NCI-H2227 treated with DMSO at 0.1 percent for 48 hours (cell line): ENCODE measurements around the gene SCFD2.
A peak's percentile ranks its signal among the peaks of the same experiment; 100 is the strongest.
"Not testable (repeated sequence)": the region's sequence is repeated elsewhere in the genome, so short reads cannot be mapped to it uniquely, and the experiment has no call there.

Experiments used
- DNase-seq: peaks from one replicate; lab custom pipeline; 2025; lab: John Stamatoyannopoulos, UW

SCFD2 gene

GRCh38 chr4:53238352-53238751, 127.5 kb downstream of the SCFD2 start:
- DNase-seq = not testable (repeated sequence)

GRCh38 chr4:53237811-53238210, 128.1 kb downstream of the SCFD2 start:
- DNase-seq = not testable (repeated sequence)

GRCh38 chr4:53236624-53237023, 129.2 kb downstream of the SCFD2 start:
- DNase-seq = not testable (repeated sequence)

- no peak for DNase-seq
Measured at GRCh38 chr4:53235547-53235946, 130.3 kb downstream of the SCFD2 start.

GRCh38 chr4:53234669-53235068, 131.2 kb downstream of the SCFD2 start:
- no peak for DNase-seq

- DNase-seq = no peak
Measured at GRCh38 chr4:53234111-53234510, 131.8 kb downstream of the SCFD2 start.

- DNase-seq = no peak
Measured at GRCh38 chr4:53233114-53233795, 132.6 kb downstream of the SCFD2 start.

GRCh38 chr4:53232371-53232770, 133.5 kb downstream of the SCFD2 start:
- DNase-seq = no peak

GRCh38 chr4:53228036-53228435, 137.8 kb downstream of the SCFD2 start:
- no peak for DNase-seq

GRCh38 chr4:53227451-53227850, 138.4 kb downstream of the SCFD2 start:
- DNase-seq = no peak

- no peak for DNase-seq
Measured at GRCh38 chr4:53221832-53222480, 143.9 kb downstream of the SCFD2 start.

GRCh38 chr4:53219148-53219547, 146.7 kb downstream of the SCFD2 start:
- DNase-seq = not testable (repeated sequence)

- DNase-seq = no peak
Measured at GRCh38 chr4:53208753-53209152, 157.1 kb downstream of the SCFD2 start.

GRCh38 chr4:53205970-53206369, 159.9 kb downstream of the SCFD2 start:
- DNase-seq = no peak

GRCh38 chr4:53199356-53199755, 166.5 kb downstream of the SCFD2 start:
- no peak for DNase-seq

- DNase-seq = no peak
Measured at GRCh38 chr4:53197772-53198142, 168.1 kb downstream of the SCFD2 start.

GRCh38 chr4:53196882-53197771, 168.7 kb downstream of the SCFD2 start:
- DNase-seq = peak; percentile 49

- no peak for DNase-seq
Measured at GRCh38 chr4:53195815-53196661, 169.8 kb downstream of the SCFD2 start.

- no peak for DNase-seq
Measured at GRCh38 chr4:53194727-53195126, 171.1 kb downstream of the SCFD2 start.

GRCh38 chr4:53193111-53193510, 172.8 kb downstream of the SCFD2 start:
- no peak for DNase-seq

- no peak for DNase-seq
Measured at GRCh38 chr4:53192496-53192895, 173.4 kb downstream of the SCFD2 start.

- DNase-seq = no peak
Measured at GRCh38 chr4:53191997-53192396, 173.9 kb downstream of the SCFD2 start.
